GM18870 (cell line): ENCODE measurements around the gene KLHL29.

ENCODE experiments used
- ATAC-seq: cut with Tn5 transposase; IDR thresholded peaks from one replicate; pipeline ENCODE4 v1.9.1; 2021; ENCODE audit warnings: moderate library complexity; ENCODE audit not compliant: unreplicated experiment

The KLHL29 gene

DNA sequence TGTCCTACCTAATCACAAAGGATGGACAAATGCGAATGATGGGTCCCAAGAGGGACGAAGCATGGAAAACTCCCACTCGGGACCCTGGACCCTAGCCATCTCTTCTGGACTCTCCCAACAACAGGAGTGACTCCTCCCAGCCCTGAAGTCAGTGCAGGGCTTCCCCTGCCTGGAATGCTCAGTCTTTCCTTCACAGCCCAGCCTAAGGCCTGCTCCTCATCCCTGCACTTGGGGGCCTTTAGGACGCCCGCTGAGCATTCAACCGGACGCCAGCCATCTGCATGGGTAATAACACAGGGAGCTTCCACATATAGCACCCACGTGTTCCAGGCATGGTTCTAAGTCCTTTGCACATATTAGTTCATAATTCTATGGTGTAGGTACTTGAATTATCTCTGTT lies 237.5 kb downstream of the KLHL29 start:
- no peak for ATAC-seq

DNA sequence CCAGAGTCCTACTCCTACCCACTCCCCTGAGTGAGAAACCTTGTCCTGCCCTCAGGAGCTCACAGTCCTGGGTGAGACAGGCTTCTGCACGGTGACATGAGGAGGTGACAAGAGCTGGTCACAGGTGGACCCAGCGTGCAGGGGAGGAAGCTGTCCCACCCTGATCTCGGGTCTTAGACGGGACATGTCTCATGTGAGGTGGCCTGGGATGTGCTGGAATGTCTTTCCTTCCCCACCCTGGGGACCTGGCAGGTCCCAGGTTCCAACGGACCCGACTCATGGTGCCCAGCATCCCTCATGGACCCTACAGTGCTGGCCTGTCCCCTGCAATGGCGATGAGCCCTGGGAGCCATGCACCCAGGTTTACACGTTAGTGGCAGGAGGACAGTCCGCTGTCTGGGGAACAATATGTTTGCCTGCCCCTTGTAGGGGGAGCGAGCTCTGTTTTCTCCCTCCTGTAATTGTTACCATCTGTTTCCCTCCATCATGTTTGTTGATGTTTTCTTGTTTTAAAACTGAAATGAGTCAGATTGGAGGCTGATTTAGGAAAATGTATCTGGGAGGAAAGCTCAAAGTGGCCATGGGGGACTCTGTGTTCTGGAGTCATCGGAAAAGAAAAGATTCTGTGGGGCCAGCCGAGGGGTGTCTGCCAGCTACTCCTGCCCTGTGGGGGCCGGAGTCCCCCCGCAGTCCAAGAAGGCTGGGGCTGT lies 238.1 kb downstream of the KLHL29 start:
- ATAC-seq: no peak

DNA sequence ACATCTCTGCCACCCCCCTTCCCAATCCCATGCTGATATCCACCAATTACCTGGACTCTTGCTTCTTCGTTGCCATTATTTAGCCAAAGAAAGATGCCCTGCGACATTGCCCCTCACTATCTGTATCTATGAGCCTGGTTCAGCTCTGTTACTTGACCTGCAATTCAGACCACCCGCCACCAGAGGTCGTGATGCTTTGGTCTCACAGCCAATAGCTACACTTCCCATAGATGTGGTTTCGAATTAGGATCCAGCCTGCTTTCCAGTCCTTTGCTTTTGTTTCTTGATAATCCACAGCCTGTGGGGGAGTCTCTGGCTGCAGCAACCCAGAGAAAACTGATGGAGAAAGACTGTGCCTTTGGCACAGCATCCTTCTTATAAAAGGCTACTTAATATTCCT lies 239.4 kb downstream of the KLHL29 start:
- no peak for ATAC-seq

DNA sequence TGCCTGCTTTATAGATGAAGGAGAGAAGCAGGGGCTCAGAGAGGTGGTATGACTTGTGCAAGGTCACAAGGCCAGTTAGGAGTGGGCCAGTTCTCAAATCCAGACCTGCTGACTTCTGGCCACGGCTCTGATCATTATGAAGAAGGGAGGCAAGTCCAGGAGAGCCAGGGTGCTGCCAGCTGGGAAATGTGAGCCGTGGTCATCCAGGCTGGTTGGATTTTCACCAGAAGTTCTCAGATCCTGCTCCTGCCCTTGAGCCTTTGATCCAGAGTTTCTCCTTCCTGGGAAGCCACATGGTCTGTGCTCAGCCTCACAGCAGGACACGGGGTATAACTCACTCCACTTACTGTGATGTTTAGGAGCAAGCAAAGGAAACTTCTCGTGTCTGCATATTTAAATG lies 239.9 kb downstream of the KLHL29 start:
- ATAC-seq: no peak

- ATAC-seq: no peak
These were observed 240.7 kb downstream of the KLHL29 start for GRCh38 chr2:23625726-23626125.

- no peak for ATAC-seq
These were observed 241.8 kb downstream of the KLHL29 start for GRCh38 chr2:23626701-23627230.

DNA sequence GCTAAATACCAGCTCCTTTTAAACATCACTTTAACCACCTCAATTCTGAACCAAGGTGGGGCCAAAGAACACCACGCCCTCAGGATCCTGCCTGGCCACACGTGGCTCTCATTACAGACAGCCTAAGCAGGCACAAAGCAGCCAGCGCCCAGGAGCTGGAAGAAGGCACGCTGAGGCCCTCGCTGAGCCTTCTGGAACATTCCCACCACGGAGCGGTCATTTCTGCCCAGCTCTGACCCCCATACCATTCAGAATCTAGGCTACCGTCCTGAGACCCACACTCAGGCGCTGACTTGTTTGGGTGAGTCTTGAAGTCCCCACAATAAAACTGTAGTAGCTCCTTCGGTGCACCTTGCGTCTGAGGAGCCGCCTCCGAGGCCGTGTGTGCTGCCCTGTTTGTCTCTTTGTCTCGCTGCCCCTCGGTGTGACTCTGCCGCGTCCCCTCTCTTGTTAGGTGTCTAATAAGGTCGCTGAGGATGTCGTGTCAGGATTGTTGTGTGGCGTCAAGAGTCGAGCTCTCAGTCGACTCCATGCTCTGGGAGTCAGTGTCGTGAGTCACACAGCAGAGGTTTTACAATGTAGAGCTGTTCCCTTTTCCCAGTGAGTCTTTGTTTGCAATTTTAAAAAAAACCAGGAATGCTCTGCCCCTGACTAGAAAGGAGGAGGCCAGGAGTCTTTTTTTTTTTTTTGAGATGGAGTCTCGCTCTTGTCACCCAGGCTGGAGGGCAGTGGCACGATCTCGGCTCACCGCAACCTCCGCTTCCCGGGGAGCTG lies 242.4 kb downstream of the KLHL29 start:
- no peak for ATAC-seq

DNA sequence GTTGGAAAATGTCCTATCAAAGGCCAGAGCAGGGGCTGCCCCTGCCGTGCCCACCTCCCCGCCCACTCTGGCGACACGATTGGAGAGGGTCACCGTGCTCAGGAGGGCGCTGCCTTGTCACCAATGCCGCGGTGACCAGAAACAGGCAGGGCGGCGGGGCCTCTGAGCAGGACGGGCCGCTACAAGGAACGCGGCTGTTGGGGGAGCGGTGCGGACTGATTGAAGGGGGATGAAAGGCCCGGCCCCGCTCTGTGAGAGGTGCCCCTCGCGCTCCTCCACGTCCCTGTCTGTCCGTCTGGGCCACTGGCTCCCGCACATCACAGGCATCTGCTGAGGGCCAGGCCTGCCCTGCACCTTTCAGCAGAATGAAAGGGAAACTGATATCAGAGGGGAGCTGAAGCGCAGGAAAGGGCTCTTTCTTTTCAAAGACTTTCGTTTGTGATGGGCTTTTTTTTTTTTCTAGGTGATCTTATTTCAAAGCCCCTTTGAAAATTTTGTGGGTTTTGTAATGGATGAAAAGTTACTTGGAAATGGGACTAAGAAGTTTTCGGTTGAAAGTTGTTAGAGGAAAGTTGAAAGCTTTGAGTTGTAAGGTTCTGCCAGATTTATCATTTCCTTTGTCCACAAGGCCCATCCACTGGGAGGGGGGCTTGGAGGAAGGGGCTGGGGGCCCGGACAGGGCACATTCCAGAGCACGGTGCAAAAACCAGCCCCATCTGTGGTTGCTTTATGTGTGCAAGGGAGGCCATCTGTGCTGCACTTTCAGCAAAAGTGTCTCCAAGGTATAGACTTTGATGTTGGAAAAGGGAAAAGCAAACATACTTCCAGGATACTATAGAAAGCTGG lies 244.2 kb downstream of the KLHL29 start:
- no peak for ATAC-seq

DNA sequence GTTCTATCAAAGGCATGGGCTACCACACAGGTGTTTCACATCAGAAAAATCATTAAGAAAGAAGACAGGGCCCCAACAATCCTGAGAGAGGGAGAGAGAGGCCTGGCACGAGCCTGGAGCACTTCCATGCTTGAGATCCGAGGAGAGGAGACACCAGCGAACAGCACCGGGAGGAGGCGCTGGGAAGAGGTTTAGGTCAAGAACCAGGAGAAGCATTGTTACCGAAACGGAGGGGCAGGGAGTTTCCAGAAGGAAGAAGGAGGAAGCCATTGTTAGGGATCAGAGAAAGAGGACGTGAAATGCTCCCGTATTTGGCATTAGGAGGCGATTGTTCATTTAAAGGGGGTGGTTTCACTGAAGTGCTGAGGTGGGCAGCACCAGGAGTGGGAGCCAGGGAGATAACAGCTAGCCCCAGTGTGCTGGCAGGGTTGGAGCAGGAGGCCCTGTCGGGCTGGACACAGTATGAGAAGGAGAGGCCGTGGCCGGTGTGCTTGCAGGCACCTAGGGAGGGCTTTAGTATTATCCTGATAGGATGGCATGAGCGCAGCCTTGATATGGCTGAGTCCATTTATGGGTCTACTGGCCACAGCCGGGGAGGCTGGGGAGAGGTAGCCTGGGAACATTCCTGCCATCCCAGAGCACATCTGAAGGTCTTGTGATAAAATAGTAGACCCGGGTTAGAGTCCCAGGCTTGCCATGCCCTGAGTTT lies 244.9 kb downstream of the KLHL29 start:
- no peak for ATAC-seq

- no peak for ATAC-seq
These were observed 246.0 kb downstream of the KLHL29 start for GRCh38 chr2:23630961-23631360.

GRCh38 chr2:23631389-23631788 lies 246.4 kb downstream of the KLHL29 start:
- no peak for ATAC-seq

DNA sequence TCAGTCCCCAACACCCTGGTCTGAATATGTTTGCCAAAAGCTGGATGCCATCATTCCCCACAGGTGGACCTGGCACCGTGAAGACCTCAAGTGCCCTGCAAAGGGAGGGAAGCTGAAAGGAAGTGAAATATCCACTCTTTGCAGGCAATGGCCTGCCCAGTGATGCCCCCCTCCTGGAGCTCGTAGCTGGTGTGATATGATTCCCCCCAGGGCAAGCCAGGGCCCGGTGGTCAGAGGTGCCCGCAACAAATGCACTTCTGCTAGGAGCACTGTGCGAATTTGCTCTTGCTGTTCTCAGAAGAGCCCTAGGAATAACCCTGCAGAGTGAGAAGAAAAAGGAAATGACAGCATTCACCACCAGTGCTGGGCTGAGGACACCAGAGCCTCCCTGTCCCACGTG lies 247.4 kb downstream of the KLHL29 start:
- no peak for ATAC-seq

DNA sequence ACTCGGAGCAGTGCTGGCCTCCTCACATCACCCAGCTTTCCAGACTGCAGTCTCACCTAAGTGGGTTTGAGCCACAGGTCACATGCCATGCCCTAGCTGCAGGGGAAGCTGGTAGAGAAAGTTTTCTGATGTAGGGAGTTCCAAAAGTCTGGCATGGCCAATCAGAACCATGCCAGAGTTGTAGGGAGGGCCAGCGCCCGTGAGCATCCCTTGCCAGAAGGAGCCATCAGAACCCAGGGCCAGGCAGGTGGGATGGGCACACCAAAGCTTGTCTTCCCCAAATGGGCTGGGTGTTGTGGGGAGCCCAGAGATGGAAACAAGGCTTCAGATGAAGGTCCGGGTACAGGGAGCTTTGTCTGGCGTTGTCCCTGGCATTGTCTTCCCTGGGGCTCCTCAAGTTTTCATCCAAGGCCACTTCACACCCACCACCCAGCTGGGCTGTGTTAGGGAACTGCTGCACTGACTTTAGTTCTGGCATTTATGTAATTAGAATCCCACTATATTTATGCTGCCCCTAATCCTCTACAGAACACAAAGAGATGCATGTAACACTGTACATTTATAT lies 247.9 kb downstream of the KLHL29 start:
- no peak for ATAC-seq

GRCh38 chr2:23633966-23634365 lies 249.0 kb downstream of the KLHL29 start:
- no peak for ATAC-seq

DNA sequence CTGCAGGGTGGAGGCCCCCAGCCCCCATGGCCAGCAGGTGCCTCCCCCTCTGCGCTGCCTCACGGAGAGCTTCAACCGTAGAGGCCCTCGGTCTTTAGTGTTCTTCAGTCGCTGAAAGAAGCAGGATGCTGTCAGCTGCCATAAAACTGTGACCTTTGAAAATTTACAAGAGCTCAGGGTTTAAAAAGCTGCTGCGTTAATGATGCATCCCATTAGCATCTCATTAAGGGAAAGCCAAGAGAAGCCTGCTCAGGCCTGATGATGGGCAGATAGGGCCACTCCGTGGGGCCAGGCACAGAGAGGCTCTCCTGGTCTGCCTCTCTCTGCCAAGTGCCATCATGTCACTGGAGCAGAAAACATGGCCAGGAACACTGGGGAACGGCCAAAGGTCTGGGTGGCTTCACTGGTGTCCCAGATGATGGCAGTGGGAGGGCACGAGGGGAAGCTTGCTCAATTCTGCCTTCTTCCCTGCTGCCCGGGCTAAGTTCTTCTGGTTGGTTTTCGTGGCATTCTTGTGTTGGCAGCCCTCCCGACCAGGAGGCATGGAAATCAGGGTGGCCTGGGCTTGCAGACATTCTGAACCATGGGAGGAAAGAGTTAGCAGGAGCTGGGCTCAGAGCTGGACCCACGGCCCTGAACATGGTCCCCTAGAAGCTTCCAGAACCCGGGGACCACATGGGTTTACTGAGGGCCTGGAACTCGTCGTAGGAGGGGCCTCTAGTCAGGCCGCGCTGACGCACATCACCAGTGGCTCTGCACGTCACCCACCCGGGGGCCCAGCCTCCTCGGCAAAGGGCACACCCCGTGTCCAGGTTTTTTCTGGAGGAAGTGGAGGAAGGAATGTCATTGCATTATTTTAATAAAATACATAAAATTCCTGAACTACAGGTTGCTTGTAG lies 250.7 kb downstream of the KLHL29 start:
- ATAC-seq: no peak

- ATAC-seq: no peak
These were observed 251.4 kb downstream of the KLHL29 start for GRCh38 chr2:23636426-23636825.

DNA sequence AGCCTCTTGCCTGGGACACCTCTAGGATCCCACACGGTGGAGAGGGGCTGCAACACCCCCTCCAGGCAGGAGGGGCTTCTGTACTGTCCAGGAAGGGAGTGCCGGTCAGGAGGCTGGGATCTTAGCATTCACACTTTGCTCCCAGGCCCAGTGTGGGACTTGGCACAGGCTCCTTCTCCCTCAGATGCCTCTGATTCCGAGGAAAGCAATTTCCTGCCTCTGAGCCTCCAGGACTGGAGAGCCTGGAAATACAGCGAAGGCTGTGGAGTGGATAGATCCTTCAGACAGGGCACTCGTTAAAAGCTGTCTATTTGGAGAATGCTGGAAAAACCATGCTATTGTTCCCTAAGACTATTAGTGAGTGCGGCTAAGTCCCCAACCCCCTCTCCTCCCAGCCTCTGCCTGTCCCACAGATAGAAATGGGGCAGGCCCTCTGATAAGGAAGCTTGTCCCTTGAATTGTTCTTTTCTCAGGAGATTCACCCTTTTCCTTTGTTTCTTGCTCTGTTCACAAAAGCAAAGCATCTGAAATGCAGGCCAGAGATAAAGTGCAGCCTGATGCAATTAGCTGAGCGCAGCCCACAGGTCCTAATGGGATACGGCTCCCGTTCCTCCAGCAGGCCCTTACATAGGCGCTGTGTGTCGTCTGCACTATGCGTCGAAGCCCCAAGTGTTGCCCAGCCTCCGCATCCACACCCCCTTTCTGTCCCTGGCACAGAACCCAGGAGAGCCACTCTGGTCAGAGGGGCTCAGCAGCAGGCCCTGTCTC lies 252.2 kb downstream of the KLHL29 start:
- no peak for ATAC-seq

DNA sequence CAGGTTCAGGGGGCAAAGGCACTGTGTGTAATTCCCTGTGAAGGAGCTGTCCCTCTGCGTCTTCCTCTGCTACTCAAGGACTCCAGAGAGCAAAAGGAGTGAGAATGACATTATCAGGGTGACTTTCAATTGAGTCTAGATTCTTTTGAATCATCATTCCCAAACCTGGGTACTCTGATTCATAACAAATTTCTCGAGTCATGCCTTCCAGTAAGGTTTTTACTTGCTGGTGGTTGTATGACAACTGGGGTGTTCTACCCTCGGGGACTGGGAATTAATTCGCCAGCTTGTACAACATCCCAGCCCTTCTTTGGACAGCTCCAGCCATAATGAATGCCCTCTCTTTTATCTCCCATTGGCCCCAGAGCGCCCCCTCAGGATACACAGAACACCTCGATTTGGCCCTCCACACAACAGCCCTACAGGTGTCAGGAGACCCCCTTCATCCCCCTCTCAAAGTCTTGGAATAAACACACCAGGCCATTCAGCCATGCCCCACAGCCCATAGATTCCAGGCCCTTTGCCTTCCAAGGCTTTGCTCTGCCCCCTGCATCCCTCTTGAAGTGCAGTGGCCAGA lies 254.5 kb downstream of the KLHL29 start:
- ATAC-seq: no peak
